Subcutaneous adipose tissue (tissue), 4 donors: ENCODE measurements around the gene NOP16. TPM values are rescaled to one million over a fixed set of nuclear protein-coding genes. Genes with fewer than 3 reads are reported as not detected.

Experiments used
- CTCF ChIP-seq: fragments of 450-650 bp; IDR thresholded peaks from one replicate; pipeline ENCODE4 v1.5.1; 2016; ENCODE audit warnings: low read depth, mild to moderate bottlenecking, control low read depth, antibody characterized with exemption, moderate library complexity
- total RNA-seq, 4 donors: library from RNA; depleted of rRNA; stranded (reverse); fragments of >200 nt; gene quantifications; one replicate each; pipeline ENCODE4 v1.1.0, GENCODE V29; 2016

The NOP16 gene
- total RNA-seq, 4 donors from 2014 or later, result 7.5 to 20.5 (median 12.9) TPM

- no peak for TF ChIP-seq CTCF
Measured at GRCh38 chr5:176383248-176383905, 5.0 kb downstream of the NOP16 start.

- TF ChIP-seq CTCF, result no peak
Measured at GRCh38 chr5:176382721-176383120, 5.7 kb downstream of the NOP16 start.

GRCh38 chr5:176381979-176382378 lies 6.4 kb downstream of the NOP16 start:
- no peak for TF ChIP-seq CTCF

GRCh38 chr5:176381423-176381822 lies 7.0 kb downstream of the NOP16 start:
- TF ChIP-seq CTCF, result no peak

- no peak for TF ChIP-seq CTCF
Measured at GRCh38 chr5:176379881-176380280, 8.5 kb downstream of the NOP16 start.

- TF ChIP-seq CTCF, result no peak
Measured at GRCh38 chr5:176373100-176373818, 15.1 kb downstream of the NOP16 start.

GRCh38 chr5:176371621-176372539 lies 16.5 kb downstream of the NOP16 start:
- no peak for TF ChIP-seq CTCF
